HG03521 (cell line): Measurements from ENCODE around the gene DYNC1I2.

Experiments
- ATAC-seq: cut with Tn5 transposase; IDR thresholded peaks from one replicate; pipeline ENCODE4 v1.9.1; 2021; ENCODE audit warnings: mild to moderate bottlenecking, moderate library complexity; ENCODE audit not compliant: unreplicated experiment

The DYNC1I2 gene

GRCh38 chr2:171687287-171688128 is at the start of gene DYNC1I2:
TSS of gene DYNC1I2 (plus strand) at chr2:171687469. CDS start at chr2:171690156, 2,687 bp downstream.
- ATAC-seq, result peak; percentile 78

- no peak for ATAC-seq
Measured at GRCh38 chr2:171651667-171652415, 35.4 kb upstream of the DYNC1I2 start.

- peak; percentile 54 for ATAC-seq
Measured at GRCh38 chr2:171652416-171652785, 34.9 kb upstream of the DYNC1I2 start.

GRCh38 chr2:171655586-171655985 is 31.7 kb upstream of the DYNC1I2 start:
- ATAC-seq, result peak; percentile 46

- no peak for ATAC-seq
Measured at GRCh38 chr2:171667041-171667440, 20.2 kb upstream of the DYNC1I2 start.

- no peak for ATAC-seq
Measured at GRCh38 chr2:171668183-171668582, 19.1 kb upstream of the DYNC1I2 start.

- no peak for ATAC-seq
Measured at GRCh38 chr2:171669121-171669520, 18.1 kb upstream of the DYNC1I2 start.

- ATAC-seq, result no peak
Measured at GRCh38 chr2:171670655-171671054, 16.6 kb upstream of the DYNC1I2 start.

- ATAC-seq, result no peak
Measured at GRCh38 chr2:171671867-171672266, 15.4 kb upstream of the DYNC1I2 start.

- no peak for ATAC-seq
Measured at GRCh38 chr2:171673905-171674304, 13.4 kb upstream of the DYNC1I2 start.

GRCh38 chr2:171675810-171676345 is 11.4 kb upstream of the DYNC1I2 start:
- ATAC-seq, result no peak

GRCh38 chr2:171678619-171679018 is 8.7 kb upstream of the DYNC1I2 start:
- ATAC-seq, result no peak

- peak; percentile 10 for ATAC-seq
Measured at GRCh38 chr2:171688129-171688465, 828 bp downstream of the DYNC1I2 start.

GRCh38 chr2:171692331-171692730 is 5.1 kb downstream of the DYNC1I2 start:
- ATAC-seq, result no peak

GRCh38 chr2:171702781-171703556 is 15.7 kb downstream of the DYNC1I2 start:
- ATAC-seq, result no peak

- no peak for ATAC-seq
Measured at GRCh38 chr2:171703574-171704347, 16.5 kb downstream of the DYNC1I2 start.

GRCh38 chr2:171706152-171706803 is 19.0 kb downstream of the DYNC1I2 start:
- no peak for ATAC-seq

GRCh38 chr2:171707752-171708151 is 20.5 kb downstream of the DYNC1I2 start:
- no peak for ATAC-seq

- no peak for ATAC-seq
Measured at GRCh38 chr2:171709011-171709685, 21.9 kb downstream of the DYNC1I2 start.
